Activated T-cell treated with anti-CD3 and anti-CD28 coated beads, Interleukin-2, amount 50 U/mL, for 1 hour (primary cell): ENCODE data around the gene ENKUR.
A peak's percentile ranks its signal among the peaks of the same experiment; 100 is the strongest.
"Not testable (repeated sequence)": the region's sequence is repeated elsewhere in the genome, so short reads cannot be mapped to it uniquely, and the experiment has no call there.

Experiments
- DNase-seq: peaks from one replicate; pipeline ENCODE4 v3.0.0-alpha.2; 2020

Gene ENKUR

GRCh38 chr10:24969841-24970281 lies 46.1 kb downstream of the ENKUR start:
- DNase-seq = no peak

GRCh38 chr10:24968951-24969350 lies 47.0 kb downstream of the ENKUR start:
- not testable (repeated sequence) for DNase-seq

- DNase-seq = no peak
These were observed 47.6 kb downstream of the ENKUR start for GRCh38 chr10:24968349-24968748.

GRCh38 chr10:24966962-24967481 lies 48.9 kb downstream of the ENKUR start:
- DNase-seq = no peak

- no peak for DNase-seq
These were observed 50.9 kb downstream of the ENKUR start for GRCh38 chr10:24965051-24965450.

GRCh38 chr10:24963521-24964041 lies 52.4 kb downstream of the ENKUR start:
- DNase-seq = no peak

- DNase-seq = no peak
These were observed 53.0 kb downstream of the ENKUR start for GRCh38 chr10:24962995-24963394.

GRCh38 chr10:24961582-24961981 lies 54.4 kb downstream of the ENKUR start:
- no peak for DNase-seq

- DNase-seq = no peak
These were observed 56.6 kb downstream of the ENKUR start for GRCh38 chr10:24959382-24959730.

- DNase-seq = no peak
These were observed 57.1 kb downstream of the ENKUR start for GRCh38 chr10:24958721-24959381.

- no peak for DNase-seq
These were observed 57.8 kb downstream of the ENKUR start for GRCh38 chr10:24958091-24958720.

- not testable (repeated sequence) for DNase-seq
These were observed 58.3 kb downstream of the ENKUR start for GRCh38 chr10:24957624-24958051.

GRCh38 chr10:24953675-24954074 lies 62.3 kb downstream of the ENKUR start:
- no peak for DNase-seq

- peak; percentile 67 for DNase-seq
These were observed 63.0 kb downstream of the ENKUR start for GRCh38 chr10:24952707-24953645.

GRCh38 chr10:24952143-24952706 lies 63.7 kb downstream of the ENKUR start, which contains the start of gene PRTFDC1:
TSS of gene PRTFDC1 (minus strand) at chr10:24952606. CDS start at chr10:24952575, 31 bp downstream.
- no peak for DNase-seq

- no peak for DNase-seq
These were observed 64.5 kb downstream of the ENKUR start for GRCh38 chr10:24951201-24952142.

GRCh38 chr10:24950439-24950838 lies 65.5 kb downstream of the ENKUR start:
- no peak for DNase-seq

- no peak for DNase-seq
These were observed 66.3 kb downstream of the ENKUR start for GRCh38 chr10:24949616-24950015.

GRCh38 chr10:24947304-24948097 lies 68.5 kb downstream of the ENKUR start:
- DNase-seq = no peak

- no peak for DNase-seq
These were observed 71.3 kb downstream of the ENKUR start for GRCh38 chr10:24944512-24945255.
